HEK293 (cell line): ENCODE results near the gene RIPK4.

Source experiments
- GLI4 ChIP-seq: fragments of 450-650 bp; formaldehyde crosslinking; IDR thresholded peaks from 2 replicates; pipeline ENCODE4 v1.5.1; 2016; ENCODE audit warnings: missing biosample characterization, missing genetic modification characterization
- TF ChIP-seq, protein P1 (sequence below): fragments of 450-650 bp; formaldehyde crosslinking; IDR thresholded peaks from 2 replicates; pipeline ENCODE4 v1.5.1; 2016; ENCODE audit warnings: missing biosample characterization, missing genetic modification characterization
- TF ChIP-seq, protein P2 (sequence below): fragments of 450-650 bp; formaldehyde crosslinking; IDR thresholded peaks from 2 replicates; pipeline ENCODE4 v1.5.1; 2016; ENCODE audit warnings: missing biosample characterization, missing genetic modification characterization

DNA sequence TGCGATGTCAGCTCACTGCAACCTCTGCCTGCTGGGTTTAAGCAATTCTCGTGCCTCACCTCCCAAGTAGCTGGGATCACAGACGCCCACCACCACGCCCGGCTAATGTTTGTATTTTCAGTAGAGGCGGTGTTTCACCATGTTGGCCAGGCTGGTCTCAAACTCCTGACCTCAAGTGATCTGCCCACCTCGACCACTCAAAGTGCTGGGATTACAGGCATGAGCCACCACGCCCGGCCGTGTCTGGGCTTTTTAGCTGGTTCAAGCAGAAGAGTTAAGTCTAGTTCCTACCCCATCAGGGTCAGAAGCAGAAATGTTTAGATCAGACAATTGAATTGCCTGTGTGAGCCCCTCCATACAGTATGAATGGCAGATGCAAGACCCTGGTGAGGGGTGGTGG is 27.7 kb upstream of the RIPK4 start:
- TF ChIP-seq, protein P1, sequence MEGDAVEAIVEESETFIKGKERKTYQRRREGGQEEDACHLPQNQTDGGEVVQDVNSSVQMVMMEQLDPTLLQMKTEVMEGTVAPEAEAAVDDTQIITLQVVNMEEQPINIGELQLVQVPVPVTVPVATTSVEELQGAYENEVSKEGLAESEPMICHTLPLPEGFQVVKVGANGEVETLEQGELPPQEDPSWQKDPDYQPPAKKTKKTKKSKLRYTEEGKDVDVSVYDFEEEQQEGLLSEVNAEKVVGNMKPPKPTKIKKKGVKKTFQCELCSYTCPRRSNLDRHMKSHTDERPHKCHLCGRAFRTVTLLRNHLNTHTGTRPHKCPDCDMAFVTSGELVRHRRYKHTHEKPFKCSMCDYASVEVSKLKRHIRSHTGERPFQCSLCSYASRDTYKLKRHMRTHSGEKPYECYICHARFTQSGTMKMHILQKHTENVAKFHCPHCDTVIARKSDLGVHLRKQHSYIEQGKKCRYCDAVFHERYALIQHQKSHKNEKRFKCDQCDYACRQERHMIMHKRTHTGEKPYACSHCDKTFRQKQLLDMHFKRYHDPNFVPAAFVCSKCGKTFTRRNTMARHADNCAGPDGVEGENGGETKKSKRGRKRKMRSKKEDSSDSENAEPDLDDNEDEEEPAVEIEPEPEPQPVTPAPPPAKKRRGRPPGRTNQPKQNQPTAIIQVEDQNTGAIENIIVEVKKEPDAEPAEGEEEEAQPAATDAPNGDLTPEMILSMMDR (tag by site-specific recombination), result no peak
- no peak for TF ChIP-seq GLI4 (tag by site-specific recombination)
- TF ChIP-seq, protein P2, sequence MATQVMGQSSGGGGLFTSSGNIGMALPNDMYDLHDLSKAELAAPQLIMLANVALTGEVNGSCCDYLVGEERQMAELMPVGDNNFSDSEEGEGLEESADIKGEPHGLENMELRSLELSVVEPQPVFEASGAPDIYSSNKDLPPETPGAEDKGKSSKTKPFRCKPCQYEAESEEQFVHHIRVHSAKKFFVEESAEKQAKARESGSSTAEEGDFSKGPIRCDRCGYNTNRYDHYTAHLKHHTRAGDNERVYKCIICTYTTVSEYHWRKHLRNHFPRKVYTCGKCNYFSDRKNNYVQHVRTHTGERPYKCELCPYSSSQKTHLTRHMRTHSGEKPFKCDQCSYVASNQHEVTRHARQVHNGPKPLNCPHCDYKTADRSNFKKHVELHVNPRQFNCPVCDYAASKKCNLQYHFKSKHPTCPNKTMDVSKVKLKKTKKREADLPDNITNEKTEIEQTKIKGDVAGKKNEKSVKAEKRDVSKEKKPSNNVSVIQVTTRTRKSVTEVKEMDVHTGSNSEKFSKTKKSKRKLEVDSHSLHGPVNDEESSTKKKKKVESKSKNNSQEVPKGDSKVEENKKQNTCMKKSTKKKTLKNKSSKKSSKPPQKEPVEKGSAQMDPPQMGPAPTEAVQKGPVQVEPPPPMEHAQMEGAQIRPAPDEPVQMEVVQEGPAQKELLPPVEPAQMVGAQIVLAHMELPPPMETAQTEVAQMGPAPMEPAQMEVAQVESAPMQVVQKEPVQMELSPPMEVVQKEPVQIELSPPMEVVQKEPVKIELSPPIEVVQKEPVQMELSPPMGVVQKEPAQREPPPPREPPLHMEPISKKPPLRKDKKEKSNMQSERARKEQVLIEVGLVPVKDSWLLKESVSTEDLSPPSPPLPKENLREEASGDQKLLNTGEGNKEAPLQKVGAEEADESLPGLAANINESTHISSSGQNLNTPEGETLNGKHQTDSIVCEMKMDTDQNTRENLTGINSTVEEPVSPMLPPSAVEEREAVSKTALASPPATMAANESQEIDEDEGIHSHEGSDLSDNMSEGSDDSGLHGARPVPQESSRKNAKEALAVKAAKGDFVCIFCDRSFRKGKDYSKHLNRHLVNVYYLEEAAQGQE, result no peak
